Measurements from ENCODE around the gene EFR3B. TPM values are rescaled to one million over a fixed set of nuclear protein-coding genes. Genes with fewer than 3 reads are reported as not detected.

Gene EFR3B
- total RNA-seq, 5 donors from 2014 or later (not counting 1 experiment from before 2014, with no cell fraction given): 0.09 to 0.10 (median 0.09) TPM; not detected in 2

DNA sequence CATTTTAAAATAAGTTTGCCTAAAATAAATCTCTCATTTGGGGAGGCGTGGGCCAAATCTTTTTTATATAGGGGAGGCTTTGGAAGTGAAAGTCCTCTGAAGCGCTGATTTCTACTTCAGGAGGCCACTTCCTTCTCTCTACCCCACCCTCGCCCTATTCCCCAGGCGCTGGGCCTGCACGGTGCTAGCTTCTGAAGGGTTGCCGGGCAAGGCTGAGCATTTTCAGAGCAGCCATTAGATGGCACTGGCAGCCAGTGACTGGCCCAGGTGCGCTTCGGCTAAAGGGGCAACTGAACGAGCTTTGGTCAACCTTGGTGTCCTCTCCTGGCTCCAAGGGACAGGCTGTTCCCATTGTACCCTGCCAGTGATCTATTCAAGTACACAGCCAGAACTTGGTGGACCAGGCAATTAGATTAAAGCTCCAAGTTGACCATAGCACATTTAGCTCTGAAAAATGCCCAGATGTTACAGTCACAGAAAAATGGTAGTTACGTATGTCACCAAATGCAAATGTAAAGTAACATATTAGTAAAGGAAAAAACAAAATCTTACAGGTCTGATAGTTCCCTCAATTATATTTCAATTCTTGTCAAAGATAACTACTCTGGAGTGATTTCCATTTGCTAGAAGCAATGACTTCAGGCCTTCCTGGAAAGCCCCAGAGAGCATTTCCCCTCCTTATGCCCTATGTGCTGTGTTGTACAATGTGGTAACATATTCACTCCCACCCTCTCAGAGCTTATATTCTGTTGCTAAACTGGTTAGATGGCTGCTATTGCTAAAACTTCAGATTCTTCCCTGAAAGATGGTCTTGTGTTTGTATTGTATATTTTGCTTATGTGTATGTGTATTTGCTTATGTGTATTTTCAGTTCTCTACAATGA is 124.4 kb downstream of the EFR3B start:
- peaks cover 0 to 31% of the 10 kb centered on the region in 2 experiments for H3K4me1 ChIP-seq (ENCODE audit: control insufficient read depth in 1 of 2, extremely low read depth in 1 of 2, insufficient read depth in 2 of 2, low read length in 2 of 2)
- peaks cover 16 to 35% (median 20%) of the 10 kb centered on the region in 3 donors for H3K4me1 Mint-ChIP-seq
- no peak overlapping the region for H3K27ac ChIP-seq (ENCODE audit: low read length)
- 21% methylated on average over 7 of the region's 10 CpGs for WGBS (ENCODE audit: insufficient coverage)
- no peaks in the 10 kb centered on the region for H3K36me3 ChIP-seq (ENCODE audit: control insufficient read depth in 2 of 2, extremely low read depth in 1 of 2, insufficient read depth in 1 of 2, low read length in 1 of 2)
- no peaks in the 10 kb centered on the region for H3K9me3 ChIP-seq
- peak overlapping the region in 2 of 3 donors; percentile 37 to 79 for H3K4me3 Mint-ChIP-seq
- H3K36me3 Mint-ChIP-seq: no peaks in the 10 kb centered on the region
- POLR2A ChIA-PET: interaction anchor here in 1 of 2 donors (0.7 kb wide), 1 partner anchor 18 kb away, joined by 4 read pairs; no protein-coding TSS in a partner anchor
- H3K27me3 ChIP-seq (replicated peaks in 1 of 2; ENCODE audit: control insufficient read depth in 2 of 2, extremely low read depth in 1 of 2, insufficient read depth in 2 of 2, low read length in 1 of 2): peaks cover 17 to 35% of the 10 kb centered on the region in 2 experiments
- no peaks in the 10 kb centered on the region for H3K9me3 Mint-ChIP-seq
- CTCF ChIA-PET: interaction anchor here (0.5 to 1.1 kb wide), 7 partner anchors 14 to 1353 kb away, joined by 3 to 8 read pairs (median 3); no protein-coding TSS in a partner anchor
- no peak overlapping the region for H3K4me3 ChIP-seq (ENCODE audit: control insufficient read depth in 1 of 2, extremely low read depth in 1 of 2, low read length in 1 of 2)
- no peak overlapping the region for H3K27ac Mint-ChIP-seq
- ATAC-seq (replicated peaks in 1 of 4): peak; percentile 65 to 77 (median 72)
- H3K27me3 Mint-ChIP-seq: peaks cover 16 to 44% of the 10 kb centered on the region in 2 donors
- peak in 23 of 35 experiments; percentile 11 to 63 (median 25) for DNase-seq

- DNase-seq (peak in 23 of 35 experiments; percentile 1 to 46 (median 22)), ATAC-seq (replicated peaks in 1 of 4) (peak; percentile 65 to 75 (median 72))
- Histone ChIP-seq H3K9me3 (no peaks in the 10 kb centered on the region), H3K27ac (ENCODE audit: low read length) (no peak within 1 kb of the TSS), H3K27me3 (replicated peaks in 1 of 2; ENCODE audit: control insufficient read depth in 2 of 2, extremely low read depth in 1 of 2, insufficient read depth in 2 of 2, low read length in 1 of 2) (peaks cover 17 to 40% of the 10 kb centered on the region in 2 experiments), H3K36me3 (ENCODE audit: control insufficient read depth in 2 of 2, extremely low read depth in 1 of 2, insufficient read depth in 1 of 2, low read length in 1 of 2) (no peaks in the 10 kb centered on the region), H3K4me3 (ENCODE audit: control insufficient read depth in 1 of 2, extremely low read depth in 1 of 2, low read length in 1 of 2) (peak within 1 kb of the TSS; percentile 48 to 58), H3K4me1 (ENCODE audit: control insufficient read depth in 1 of 2, extremely low read depth in 1 of 2, insufficient read depth in 2 of 2, low read length in 2 of 2) (peaks cover 0 to 24% of the 10 kb centered on the region in 2 experiments)
- ChIA-PET CTCF (interaction anchor here in 1 of 2 donors (0.6 kb wide), 1 partner anchor 784 kb away, joined by 10 read pairs; no protein-coding TSS in a partner anchor), POLR2A (interaction anchor here in 1 of 2 donors (0.6 kb wide), 2 partner anchors 29 to 427 kb away, joined by 4 to 5 read pairs; no protein-coding TSS in a partner anchor)
- peaks cover 25 to 55% of the 10 kb centered on the region in 2 donors for H3K27me3 Mint-ChIP-seq
- H3K4me1 Mint-ChIP-seq: peaks cover 16 to 39% (median 21%) of the 10 kb centered on the region in 3 donors
- H3K4me3 Mint-ChIP-seq: peak within 1 kb of the TSS; percentile 70 to 79 (median 73)
- no peak within 1 kb of the TSS for H3K27ac Mint-ChIP-seq
- WGBS (ENCODE audit: insufficient coverage): 5% methylated on average over 72 of the region's 75 CpGs
- no peaks in the 10 kb centered on the region for H3K36me3 Mint-ChIP-seq
- H3K9me3 Mint-ChIP-seq: no peaks in the 10 kb centered on the region
Measured at GRCh38 chr2:25168256-25169072, 126.6 kb downstream of the EFR3B start, which contains the start of gene POMC. Gene POMC, minus strand, starts transcription at chr2:25168580. Its CDS starts 3,808 bp downstream, at chr2:25164772.

- no peak overlapping the region for H3K4me3 ChIP-seq (ENCODE audit: control insufficient read depth in 1 of 2, extremely low read depth in 1 of 2, low read length in 1 of 2)
- ChIA-PET CTCF (no interaction called here), POLR2A (no interaction called here)
- Mint-ChIP-seq H3K27ac (no peak overlapping the region), H3K4me3 (peak overlapping the region; percentile 70 to 79 (median 73)), H3K4me1 (peaks cover 16 to 39% (median 21%) of the 10 kb centered on the region in 3 donors), H3K9me3 (no peaks in the 10 kb centered on the region), H3K36me3 (no peaks in the 10 kb centered on the region), H3K27me3 (peaks cover 28 to 58% of the 10 kb centered on the region in 2 donors)
- H3K4me1 ChIP-seq (ENCODE audit: control insufficient read depth in 1 of 2, extremely low read depth in 1 of 2, insufficient read depth in 2 of 2, low read length in 2 of 2): peaks cover 0 to 24% of the 10 kb centered on the region in 2 experiments
- no peaks in the 10 kb centered on the region for H3K9me3 ChIP-seq
- DNase-seq (no peak), ATAC-seq (replicated peaks in 1 of 4) (no peak)
- WGBS (ENCODE audit: insufficient coverage): no CpG with 5 or more reads among the region's 2 CpGs
- H3K27me3 ChIP-seq (replicated peaks in 1 of 2; ENCODE audit: control insufficient read depth in 2 of 2, extremely low read depth in 1 of 2, insufficient read depth in 2 of 2, low read length in 1 of 2): peaks cover 17 to 42% of the 10 kb centered on the region in 2 experiments
- no peak overlapping the region for H3K27ac ChIP-seq (ENCODE audit: low read length)
- H3K36me3 ChIP-seq (ENCODE audit: control insufficient read depth in 2 of 2, extremely low read depth in 1 of 2, insufficient read depth in 1 of 2, low read length in 1 of 2): no peaks in the 10 kb centered on the region
Measured at GRCh38 chr2:25169073-25169470, 127.2 kb downstream of the EFR3B start.

DNA sequence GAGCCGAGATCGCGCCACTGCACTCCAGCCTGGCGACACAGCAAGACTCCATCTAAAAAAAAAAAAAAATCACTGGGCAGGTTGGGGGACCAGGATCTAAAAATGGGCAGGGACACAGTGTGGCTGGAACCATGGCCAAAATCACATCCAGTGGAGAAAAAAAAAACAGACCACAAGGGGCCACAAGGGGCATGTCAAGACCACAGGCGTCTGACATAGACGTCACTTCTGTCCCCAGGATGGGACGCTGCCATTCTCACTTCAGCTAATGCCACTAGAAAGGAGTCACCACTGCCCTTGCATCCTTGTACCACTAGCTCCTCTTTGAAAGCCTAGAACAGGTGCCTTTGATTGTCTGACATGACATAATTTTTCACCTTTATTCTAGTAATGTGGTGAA is 129.0 kb downstream of the EFR3B start:
- WGBS (ENCODE audit: insufficient coverage): 83% methylated on average over 7 of the region's 7 CpGs
- no peaks in the 10 kb centered on the region for H3K36me3 Mint-ChIP-seq
- peaks cover 38 to 64% of the 10 kb centered on the region in 2 donors for H3K27me3 Mint-ChIP-seq
- ATAC-seq (replicated peaks in 1 of 4): no peak
- H3K27me3 ChIP-seq (replicated peaks in 1 of 2; ENCODE audit: control insufficient read depth in 2 of 2, extremely low read depth in 1 of 2, insufficient read depth in 2 of 2, low read length in 1 of 2): peaks cover 14 to 48% of the 10 kb centered on the region in 2 experiments
- H3K27ac ChIP-seq (ENCODE audit: low read length): no peak overlapping the region
- H3K9me3 ChIP-seq: no peaks in the 10 kb centered on the region
- H3K4me1 Mint-ChIP-seq: peaks cover 10 to 31% (median 18%) of the 10 kb centered on the region in 3 donors
- H3K27ac Mint-ChIP-seq: no peak overlapping the region
- peaks cover 0 to 20% of the 10 kb centered on the region in 2 experiments for H3K4me1 ChIP-seq (ENCODE audit: control insufficient read depth in 1 of 2, extremely low read depth in 1 of 2, insufficient read depth in 2 of 2, low read length in 2 of 2)
- CTCF ChIA-PET: interaction anchor here (0.5 to 0.7 kb wide), 3 partner anchors 114 to 1218 kb away, joined by 3 to 5 read pairs (median 3); no protein-coding TSS in a partner anchor
- H3K4me3 Mint-ChIP-seq: no peak overlapping the region
- POLR2A ChIA-PET: no interaction called here
- DNase-seq: no peak
- no peaks in the 10 kb centered on the region for H3K9me3 Mint-ChIP-seq
- no peak overlapping the region for H3K4me3 ChIP-seq (ENCODE audit: control insufficient read depth in 1 of 2, extremely low read depth in 1 of 2, low read length in 1 of 2)
- no peaks in the 10 kb centered on the region for H3K36me3 ChIP-seq (ENCODE audit: control insufficient read depth in 2 of 2, extremely low read depth in 1 of 2, insufficient read depth in 1 of 2, low read length in 1 of 2)

DNA sequence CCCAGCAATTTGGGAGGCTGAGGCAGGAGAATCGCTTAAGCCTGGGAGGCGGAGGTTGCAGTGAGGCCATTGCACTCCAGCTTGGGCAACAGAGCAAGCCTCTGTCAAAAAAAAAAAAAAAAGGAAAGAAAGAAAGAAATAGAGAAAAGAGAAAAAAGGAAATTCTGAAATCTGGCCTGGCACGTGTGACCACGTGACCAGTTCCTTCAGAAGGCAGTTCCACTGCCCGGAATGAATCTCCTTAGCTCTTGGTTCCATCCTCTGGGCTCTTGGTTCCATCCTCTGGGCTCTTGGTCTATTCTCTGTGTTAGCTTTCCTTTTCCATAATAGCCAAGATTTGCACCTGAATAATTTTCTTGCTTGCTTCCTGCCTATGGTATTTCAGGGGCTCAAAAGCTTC is 131.8 kb downstream of the EFR3B start:
- Histone ChIP-seq H3K4me3 (ENCODE audit: control insufficient read depth in 1 of 2, extremely low read depth in 1 of 2, low read length in 1 of 2) (no peak overlapping the region), H3K27ac (ENCODE audit: low read length) (no peak overlapping the region), H3K4me1 (ENCODE audit: control insufficient read depth in 1 of 2, extremely low read depth in 1 of 2, insufficient read depth in 2 of 2, low read length in 2 of 2) (peaks cover 0 to 4% of the 10 kb centered on the region in 2 experiments), H3K9me3 (no peaks in the 10 kb centered on the region), H3K36me3 (ENCODE audit: control insufficient read depth in 2 of 2, extremely low read depth in 1 of 2, insufficient read depth in 1 of 2, low read length in 1 of 2) (no peaks in the 10 kb centered on the region), H3K27me3 (replicated peaks in 1 of 2; ENCODE audit: control insufficient read depth in 2 of 2, extremely low read depth in 1 of 2, insufficient read depth in 2 of 2, low read length in 1 of 2) (peaks cover 10 to 35% of the 10 kb centered on the region in 2 experiments)
- H3K36me3 Mint-ChIP-seq: no peaks in the 10 kb centered on the region
- ATAC-seq (replicated peaks in 1 of 4) (no peak), DNase-seq (no peak)
- CTCF ChIA-PET: interaction anchor here in 1 of 2 donors (0.9 kb wide), 1 partner anchor 239 kb away, joined by 5 read pairs; no protein-coding TSS in a partner anchor
- peaks cover 44 to 52% of the 10 kb centered on the region in 2 donors for H3K27me3 Mint-ChIP-seq
- 76% methylated on average over 3 of the region's 5 CpGs for WGBS (ENCODE audit: insufficient coverage)
- H3K9me3 Mint-ChIP-seq: no peaks in the 10 kb centered on the region
- H3K4me3 Mint-ChIP-seq: no peak overlapping the region
- POLR2A ChIA-PET: no interaction called here
- H3K4me1 Mint-ChIP-seq: peaks cover 0 to 16% (median 4%) of the 10 kb centered on the region in 3 donors
- H3K27ac Mint-ChIP-seq: no peak overlapping the region
